ENCODE measurements around the gene EPS15.

The EPS15 gene

GRCh38 chr1:51348147-51348527 is 170.9 kb downstream of the EPS15 start:
- no peak overlapping the region for H3K27ac ChIP-seq
- no peaks in the 10 kb centered on the region for H3K27me3 ChIP-seq (ENCODE audit: insufficient read depth, low read depth, severe bottlenecking)
- H3K4me3 ChIP-seq (ENCODE audit: low read depth, low read length) = no peak overlapping the region
- H3K36me3 ChIP-seq = no peaks in the 10 kb centered on the region
- no peaks in the 10 kb centered on the region for H3K9me3 ChIP-seq (ENCODE audit: severe bottlenecking)
- no peak for DNase-seq
- TF ChIP-seq CTCF (IDR thresholded peaks at IDR 0.05; ENCODE audit: low read depth, low read length) = no peak

- no peak for DNase-seq
- Histone ChIP-seq H3K4me3 (ENCODE audit: low read depth, low read length) (no peak overlapping the region), H3K27me3 (ENCODE audit: insufficient read depth, low read depth, severe bottlenecking) (no peaks in the 10 kb centered on the region), H3K27ac (no peak overlapping the region), H3K9me3 (ENCODE audit: severe bottlenecking) (no peaks in the 10 kb centered on the region), H3K36me3 (no peaks in the 10 kb centered on the region)
- TF ChIP-seq CTCF (IDR thresholded peaks at IDR 0.05; ENCODE audit: low read depth, low read length) = no peak
Observed at GRCh38 chr1:51347398-51348146, 171.5 kb downstream of the EPS15 start.

GRCh38 chr1:51346086-51346942 is 172.8 kb downstream of the EPS15 start:
- Histone ChIP-seq H3K4me3 (ENCODE audit: low read depth, low read length) (no peak overlapping the region), H3K36me3 (no peaks in the 10 kb centered on the region), H3K27ac (no peak overlapping the region), H3K27me3 (ENCODE audit: insufficient read depth, low read depth, severe bottlenecking) (no peaks in the 10 kb centered on the region), H3K9me3 (ENCODE audit: severe bottlenecking) (no peaks in the 10 kb centered on the region)
- no peak for TF ChIP-seq CTCF (IDR thresholded peaks at IDR 0.05; ENCODE audit: low read depth, low read length)
- DNase-seq = no peak

GRCh38 chr1:51345300-51345687 is 173.8 kb downstream of the EPS15 start:
- Histone ChIP-seq H3K4me3 (ENCODE audit: low read depth, low read length) (no peak overlapping the region), H3K27me3 (ENCODE audit: insufficient read depth, low read depth, severe bottlenecking) (no peaks in the 10 kb centered on the region), H3K9me3 (ENCODE audit: severe bottlenecking) (no peaks in the 10 kb centered on the region), H3K27ac (no peak overlapping the region), H3K36me3 (no peaks in the 10 kb centered on the region)
- no peak for TF ChIP-seq CTCF (IDR thresholded peaks at IDR 0.05; ENCODE audit: low read depth, low read length)
- DNase-seq = no peak

GRCh38 chr1:51344602-51345299 is 174.3 kb downstream of the EPS15 start:
- no peaks in the 10 kb centered on the region for H3K9me3 ChIP-seq (ENCODE audit: severe bottlenecking)
- no peak overlapping the region for H3K27ac ChIP-seq
- H3K4me3 ChIP-seq (ENCODE audit: low read depth, low read length) = no peak overlapping the region
- H3K36me3 ChIP-seq = no peaks in the 10 kb centered on the region
- TF ChIP-seq CTCF (IDR thresholded peaks at IDR 0.05; ENCODE audit: low read depth, low read length) = no peak
- peak; percentile 24 for DNase-seq
- no peaks in the 10 kb centered on the region for H3K27me3 ChIP-seq (ENCODE audit: insufficient read depth, low read depth, severe bottlenecking)

Data from WERI-Rb-1 (cell line).